NB4 (cell line): Measurements from ENCODE around the gene RHOV.

Experiments
- CTCF ChIP-seq: IDR thresholded peaks from one replicate; pipeline ENCODE4 v1.5.1; 2012; ENCODE audit warnings: low read depth, low read length
- MYC ChIP-seq: IDR thresholded peaks from 2 replicates; pipeline ENCODE4 v1.6.1; 2011; ENCODE audit warnings: low read depth, low read length
- POLR2A ChIP-seq: IDR thresholded peaks from 2 replicates; pipeline ENCODE4 v1.6.1; 2011; ENCODE audit warnings: mild to moderate bottlenecking; ENCODE audit not compliant: insufficient read length; ENCODE audit errors: extremely low read depth

GRCh38 chr15:40828447-40829036, 45.5 kb downstream of the RHOV start, which contains the start of gene PPP1R14D:
- TF ChIP-seq CTCF (no peak), POLR2A (no peak), MYC (no peak)
